NCI-H1105 treated with DMSO at 0.1 percent for 48 hours (cell line): ENCODE data around the gene ZBTB38.

Source experiments
- DNase-seq: peaks from one replicate; lab custom pipeline; 2025; lab: John Stamatoyannopoulos, UW

ZBTB38 gene

GRCh38 chr3:141388395-141388794 lies 20.1 kb downstream of the ZBTB38 start:
- DNase-seq: no peak

DNA sequence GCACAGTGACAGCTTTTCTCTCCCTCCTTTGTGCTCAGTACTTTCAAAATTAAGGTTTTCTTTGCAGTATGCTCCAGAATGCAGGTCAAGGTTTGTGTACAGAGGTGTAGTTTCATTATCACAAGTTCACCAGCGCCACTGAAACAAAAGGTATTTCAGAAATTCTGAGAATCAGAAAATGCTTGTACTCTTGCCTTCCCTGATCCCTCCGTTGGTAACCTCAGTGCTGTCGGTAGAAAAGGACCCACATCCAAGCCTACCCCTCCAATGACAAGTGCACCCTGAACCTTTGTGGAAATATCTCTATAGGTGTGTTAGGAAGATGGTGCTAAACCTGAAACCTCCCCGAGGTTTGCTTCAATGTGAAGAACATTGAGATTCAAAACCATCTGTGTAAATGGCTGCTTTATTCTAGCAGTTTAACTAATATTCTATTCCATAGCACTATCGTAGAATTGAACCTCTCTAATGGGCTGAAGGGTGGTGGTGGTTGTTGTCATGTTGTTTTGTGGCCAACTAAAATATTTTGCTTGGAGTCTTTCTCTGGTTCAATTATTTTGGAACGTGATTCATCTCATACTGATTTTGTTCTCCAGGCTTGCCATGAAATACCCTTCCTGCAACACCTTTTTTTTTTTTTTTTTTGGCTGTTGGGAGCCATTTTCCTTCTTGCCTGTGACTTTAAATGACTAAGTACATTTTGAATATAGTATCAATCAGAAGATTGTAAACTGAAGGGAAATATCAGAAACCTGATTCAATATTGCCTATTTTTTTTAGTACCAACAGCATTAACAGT lies 20.7 kb downstream of the ZBTB38 start:
- no peak for DNase-seq

- DNase-seq: no peak
Measured at GRCh38 chr3:141389703-141390102, 21.4 kb downstream of the ZBTB38 start.

GRCh38 chr3:141390747-141391146 lies 22.4 kb downstream of the ZBTB38 start:
- no peak for DNase-seq

- DNase-seq: no peak
Measured at GRCh38 chr3:141391298-141391990, 23.1 kb downstream of the ZBTB38 start.

DNA sequence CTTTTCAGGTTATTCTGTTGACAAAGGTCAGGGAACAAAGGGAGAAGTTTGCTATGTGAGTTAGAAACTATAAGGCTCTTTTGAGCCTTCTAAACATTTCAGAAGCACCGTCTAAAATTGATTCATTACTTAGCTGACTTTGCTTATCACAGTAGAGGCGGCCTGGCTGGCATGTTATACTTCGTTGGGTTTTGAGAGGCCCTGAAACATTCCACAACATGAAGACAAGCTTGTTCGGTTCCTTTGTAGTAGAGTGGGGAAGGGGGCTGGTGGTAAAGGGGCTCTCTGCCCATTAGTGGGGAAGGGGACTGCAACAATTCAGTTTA lies 23.6 kb downstream of the ZBTB38 start:
- DNase-seq: no peak

- DNase-seq: no peak
Measured at GRCh38 chr3:141392416-141392815, 24.1 kb downstream of the ZBTB38 start.

- DNase-seq: no peak
Measured at GRCh38 chr3:141392897-141393734, 24.8 kb downstream of the ZBTB38 start.

- no peak for DNase-seq
Measured at GRCh38 chr3:141393735-141394076, 25.4 kb downstream of the ZBTB38 start.

GRCh38 chr3:141394560-141394959 lies 26.3 kb downstream of the ZBTB38 start:
- no peak for DNase-seq

DNA sequence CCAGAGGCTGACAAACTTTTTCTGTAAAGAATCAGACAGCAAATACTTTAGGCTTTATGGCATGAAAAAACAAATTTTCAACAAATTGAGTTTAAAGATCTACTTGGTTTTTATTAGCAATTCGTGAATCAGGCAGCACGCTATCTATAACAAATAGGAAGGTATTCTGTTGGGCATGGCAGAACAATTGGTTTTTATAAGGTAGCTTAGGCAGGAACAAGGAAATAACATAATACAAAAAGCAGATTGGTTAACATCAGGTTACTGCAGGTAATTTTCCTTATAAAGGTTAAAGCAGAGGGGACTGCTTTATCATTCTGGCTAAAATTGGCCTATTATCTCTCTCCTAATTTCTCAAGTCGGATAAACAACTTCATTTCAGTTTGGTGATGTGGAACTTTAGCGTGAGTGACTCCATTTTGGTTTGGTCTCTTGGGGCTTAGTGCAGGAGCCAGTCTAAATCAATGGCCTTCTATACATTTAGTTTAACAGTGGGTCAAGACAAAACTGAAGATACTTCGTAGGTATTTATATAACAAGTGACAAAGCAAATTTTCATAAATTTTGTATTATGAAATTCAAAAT lies 26.8 kb downstream of the ZBTB38 start:
- no peak for DNase-seq

GRCh38 chr3:141397996-141398395 lies 29.7 kb downstream of the ZBTB38 start:
- no peak for DNase-seq

GRCh38 chr3:141399200-141399599 lies 30.9 kb downstream of the ZBTB38 start:
- DNase-seq: no peak

DNA sequence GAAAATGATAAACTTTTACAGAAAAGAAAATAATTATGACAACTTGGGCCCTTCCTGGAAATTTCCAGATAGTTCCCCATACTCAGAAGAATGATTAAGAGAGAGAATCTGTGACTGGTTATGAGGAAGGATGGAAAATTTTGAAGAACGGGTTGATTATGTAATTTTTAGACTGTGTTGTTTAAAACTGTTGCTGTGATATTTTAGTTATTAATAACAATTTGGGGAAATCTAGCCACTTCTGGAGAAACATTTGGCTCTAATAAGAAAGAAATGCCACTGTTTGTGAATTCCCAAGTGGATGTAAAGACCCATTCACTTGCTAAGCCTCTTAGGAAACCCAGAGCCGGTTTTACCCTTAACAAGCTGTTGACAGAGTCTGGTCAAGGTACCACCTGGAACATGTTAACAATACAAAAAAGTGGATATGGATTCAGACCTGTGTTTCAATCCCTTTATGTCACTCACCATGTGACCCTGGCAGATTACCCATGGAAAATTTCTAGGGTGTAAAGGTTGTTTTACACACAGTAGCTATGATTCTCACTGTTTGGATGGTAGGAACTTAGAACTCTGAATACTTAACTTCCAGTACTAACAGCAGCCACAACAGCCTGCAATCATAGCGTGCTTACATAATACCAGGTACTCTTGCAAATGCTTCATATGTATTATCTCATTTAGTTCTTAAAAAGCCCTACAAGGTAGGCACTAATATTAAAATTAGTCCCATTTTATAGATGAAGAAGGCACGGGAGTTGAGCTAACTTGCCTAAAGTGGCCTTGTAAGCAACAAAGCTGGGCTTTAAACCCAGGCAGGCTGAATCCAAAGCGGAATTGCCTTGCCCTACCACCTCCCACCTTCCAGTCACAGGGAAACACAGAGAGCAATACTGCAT lies 32.0 kb downstream of the ZBTB38 start:
- DNase-seq: no peak

GRCh38 chr3:141401095-141401494 lies 32.8 kb downstream of the ZBTB38 start:
- no peak for DNase-seq

DNA sequence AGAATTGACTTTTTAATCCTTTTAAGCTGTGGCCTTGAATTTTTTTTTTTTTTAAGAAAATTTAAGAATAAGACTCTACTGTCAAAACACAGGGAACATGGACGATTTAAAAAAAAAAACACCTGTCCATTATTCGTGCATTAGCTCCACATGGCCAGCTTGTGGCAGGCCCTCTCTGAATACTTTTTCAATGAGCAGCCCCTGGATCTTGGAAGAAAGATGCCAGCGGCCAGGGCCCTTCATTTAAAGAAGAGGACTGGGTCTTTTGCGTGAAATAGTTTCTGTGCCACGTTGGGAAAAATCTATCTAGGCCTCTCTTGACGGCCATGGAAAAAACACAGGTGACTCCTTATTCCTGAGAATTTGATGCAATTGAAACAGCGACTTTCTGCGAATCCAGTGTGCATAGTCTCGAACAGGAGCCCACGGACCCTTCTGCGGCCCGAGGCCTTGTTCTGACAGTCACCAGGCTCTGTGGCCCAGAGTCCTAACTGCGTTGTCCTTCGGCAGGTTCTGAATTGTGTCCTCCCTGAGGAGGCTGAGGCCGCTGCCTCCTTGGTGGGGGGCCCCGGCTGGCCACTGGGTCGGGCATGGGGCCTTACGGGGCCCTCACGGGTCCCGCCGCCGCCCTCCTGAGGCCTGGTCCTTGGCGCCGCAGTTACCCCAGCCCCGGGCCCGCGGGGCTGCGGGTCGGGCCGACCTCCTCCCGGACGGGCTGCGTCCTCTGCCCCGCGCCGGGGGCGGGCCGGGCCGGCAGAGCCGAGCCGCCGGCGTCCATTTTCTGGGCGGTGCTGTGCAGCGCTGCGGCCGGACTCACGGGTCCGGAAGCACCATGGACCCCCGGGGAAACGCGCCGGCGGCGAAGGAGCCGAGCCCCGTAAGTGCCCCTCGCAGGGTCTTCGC lies 33.5 kb downstream of the ZBTB38 start:
- DNase-seq: peak; percentile 37

DNA sequence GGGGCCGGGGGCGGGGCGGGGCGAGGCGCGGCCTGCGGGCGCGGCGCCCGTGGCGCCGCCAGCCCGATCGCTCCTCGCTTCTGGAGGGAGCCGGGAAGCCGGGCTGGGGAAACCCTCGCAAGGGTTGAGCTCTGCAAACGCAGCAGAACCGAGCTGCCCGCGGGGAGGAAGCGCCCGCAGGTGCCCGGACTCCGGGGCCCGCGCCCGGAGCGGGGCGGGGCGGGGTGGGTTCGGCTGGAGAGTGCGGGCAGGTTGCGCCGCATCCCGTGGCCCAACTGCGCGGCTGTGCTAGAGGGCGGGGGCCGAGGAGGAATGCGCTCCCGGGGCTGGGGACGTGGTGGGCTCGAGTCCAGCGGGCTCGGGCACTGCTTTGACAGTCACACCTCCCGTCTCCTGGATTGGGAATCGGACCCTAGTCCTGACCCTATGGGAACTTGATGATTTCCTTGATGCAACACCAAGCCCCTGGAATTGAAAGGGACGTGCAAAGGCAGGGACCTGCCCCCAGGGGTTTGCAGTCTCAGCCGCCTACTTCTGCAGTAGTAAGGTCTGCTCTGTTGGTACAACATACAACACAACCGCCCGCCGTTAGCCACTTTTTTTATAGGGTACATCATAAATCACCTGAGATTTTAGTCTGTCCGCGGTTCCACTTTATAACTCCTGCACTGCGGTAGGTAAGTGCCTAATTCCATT lies 34.3 kb downstream of the ZBTB38 start:
- peak; percentile 70 for DNase-seq

DNA sequence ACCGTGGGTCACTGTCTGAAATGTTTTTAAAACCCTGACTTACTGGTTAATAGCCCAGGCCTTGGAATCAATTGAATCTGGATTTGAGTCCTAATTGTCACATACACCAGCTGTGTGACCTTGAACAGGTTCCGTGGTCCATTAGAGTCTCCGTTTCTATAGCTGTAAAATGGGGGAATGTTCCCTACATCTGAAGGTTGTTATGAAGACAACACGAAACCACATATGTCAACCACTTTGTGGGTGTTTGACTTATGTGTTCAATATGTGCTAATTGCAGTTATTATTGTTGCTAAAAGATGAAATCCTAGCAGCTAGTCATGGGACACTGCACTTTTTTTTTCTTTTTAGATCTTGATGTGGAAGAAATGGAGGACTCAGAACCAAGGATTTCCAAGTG lies 35.3 kb downstream of the ZBTB38 start:
- DNase-seq: no peak

DNA sequence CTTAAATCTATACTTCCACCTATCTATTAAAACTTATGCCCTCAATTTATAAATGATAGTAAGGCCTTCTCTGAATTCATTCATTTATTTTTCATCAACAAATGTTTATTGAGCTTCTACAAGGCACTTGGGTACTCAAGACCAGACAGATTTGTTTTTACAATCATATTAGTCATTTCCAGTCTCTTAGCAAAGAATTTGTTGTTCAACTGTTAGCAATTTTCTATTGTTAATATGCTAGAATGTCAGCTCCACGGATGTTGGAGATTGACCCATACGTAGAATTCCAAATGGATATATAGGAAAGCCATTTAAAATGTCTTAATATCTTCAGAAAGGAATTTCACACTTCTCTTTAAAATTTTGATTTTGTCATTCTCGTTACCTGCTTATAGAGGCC lies 36.7 kb downstream of the ZBTB38 start:
- no peak for DNase-seq

GRCh38 chr3:141405591-141405990 lies 37.3 kb downstream of the ZBTB38 start:
- no peak for DNase-seq
